Measurements from ENCODE around the gene FOXL2.

DNA sequence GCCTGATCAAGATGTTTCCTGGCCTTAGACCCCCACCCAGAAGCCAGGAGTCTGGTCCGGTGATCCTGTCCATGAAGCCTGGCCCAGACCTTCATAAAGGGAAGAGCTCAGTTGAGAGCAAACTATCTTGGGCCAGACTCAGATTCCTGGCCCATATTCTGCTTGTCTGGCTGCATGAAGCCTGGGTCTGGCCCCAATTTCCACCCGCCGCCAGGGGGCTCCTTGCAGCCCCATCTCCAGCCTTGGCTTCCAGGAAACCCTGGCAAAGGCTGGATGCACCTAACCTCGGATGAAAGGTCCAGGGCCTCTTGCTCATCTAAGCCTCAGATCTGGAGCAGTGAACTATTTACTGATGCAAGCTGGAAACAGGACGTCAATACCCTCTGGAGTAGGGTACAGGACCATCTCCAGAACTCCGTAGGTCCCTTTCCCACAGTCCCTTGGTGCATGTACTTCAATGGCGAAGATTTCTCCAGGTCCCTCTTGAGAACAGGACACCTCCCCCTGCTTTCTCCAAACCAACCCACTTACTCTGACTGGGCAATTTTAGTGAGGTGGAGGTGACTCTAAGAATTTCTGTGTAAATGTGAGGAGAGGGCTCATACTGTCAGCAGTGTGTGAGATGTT is 5.6 kb downstream of the FOXL2 start:
- TF ChIP-seq DNMT1 (CRISPR knock-in tag; IDR thresholded peaks at IDR 0.05): no peak
- TF ChIP-seq, protein P1, sequence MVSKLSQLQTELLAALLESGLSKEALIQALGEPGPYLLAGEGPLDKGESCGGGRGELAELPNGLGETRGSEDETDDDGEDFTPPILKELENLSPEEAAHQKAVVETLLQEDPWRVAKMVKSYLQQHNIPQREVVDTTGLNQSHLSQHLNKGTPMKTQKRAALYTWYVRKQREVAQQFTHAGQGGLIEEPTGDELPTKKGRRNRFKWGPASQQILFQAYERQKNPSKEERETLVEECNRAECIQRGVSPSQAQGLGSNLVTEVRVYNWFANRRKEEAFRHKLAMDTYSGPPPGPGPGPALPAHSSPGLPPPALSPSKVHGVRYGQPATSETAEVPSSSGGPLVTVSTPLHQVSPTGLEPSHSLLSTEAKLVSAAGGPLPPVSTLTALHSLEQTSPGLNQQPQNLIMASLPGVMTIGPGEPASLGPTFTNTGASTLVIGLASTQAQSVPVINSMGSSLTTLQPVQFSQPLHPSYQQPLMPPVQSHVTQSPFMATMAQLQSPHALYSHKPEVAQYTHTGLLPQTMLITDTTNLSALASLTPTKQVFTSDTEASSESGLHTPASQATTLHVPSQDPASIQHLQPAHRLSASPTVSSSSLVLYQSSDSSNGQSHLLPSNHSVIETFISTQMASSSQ (IDR thresholded peaks at IDR 0.05; ENCODE audit: low read depth): no peak
- TF ChIP-seq, protein P1 (CRISPR knock-in tag; IDR thresholded peaks at IDR 0.05; ENCODE audit: borderline replicate concordance): no peak
- TF ChIP-seq KDM6A (CRISPR knock-in tag; IDR thresholded peaks at IDR 0.05; ENCODE audit: low read depth): no peak
- TF ChIP-seq MAX (IDR thresholded peaks at IDR 0.05): no peak
